ENCODE results near the gene FRMPD1.
A peak's percentile ranks its signal among the peaks of the same experiment; 100 is the strongest.

FRMPD1 gene

GRCh38 chr9:37715260-37715659, 64.5 kb downstream of the FRMPD1 start:
- H3K4me1 Mint-ChIP-seq, result no peaks in the 10 kb centered on the region
- no peak overlapping the region for H3K4me3 Mint-ChIP-seq
- no peak overlapping the region for H3K27ac Mint-ChIP-seq
- no peaks in the 10 kb centered on the region for H3K9me3 Mint-ChIP-seq
- no peaks in the 10 kb centered on the region for H3K36me3 Mint-ChIP-seq (ENCODE audit: low read depth)
- no peak for TF ChIP-seq CTCF (IDR thresholded peaks at IDR 0.05)
- peaks cover 10% of the 10 kb centered on the region for H3K27me3 Mint-ChIP-seq (ENCODE audit: low read depth, poor library complexity)
- DNase-seq, result no peak

DNA sequence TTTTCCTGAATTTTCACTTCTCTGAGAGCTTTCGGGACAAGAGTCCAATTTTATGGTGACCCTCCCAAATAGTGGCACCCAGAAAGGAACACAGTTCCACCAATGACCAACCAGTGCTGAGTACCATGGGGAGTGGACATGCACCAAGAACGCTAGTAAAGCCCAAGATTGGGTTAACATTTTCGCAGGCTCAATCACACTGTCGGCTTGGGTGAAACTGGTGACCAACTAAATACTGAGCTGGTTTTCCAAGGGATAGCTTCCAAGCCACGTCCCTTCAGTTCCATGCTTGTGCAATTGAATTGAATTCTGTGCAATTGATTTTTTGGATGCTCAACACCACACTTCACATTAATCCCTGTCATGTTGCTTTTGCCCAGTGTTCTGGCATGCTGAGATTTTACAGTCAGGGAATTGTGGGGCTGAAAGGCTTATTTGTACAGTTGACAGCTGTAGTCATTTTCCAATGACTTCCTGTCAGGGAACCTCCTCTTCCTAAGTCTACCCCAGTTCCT, 65.3 kb downstream of the FRMPD1 start:
- H3K27me3 Mint-ChIP-seq (ENCODE audit: low read depth, poor library complexity), result peaks cover 12% of the 10 kb centered on the region
- H3K27ac Mint-ChIP-seq, result peak overlapping the region; percentile 17
- no peak for TF ChIP-seq CTCF (IDR thresholded peaks at IDR 0.05)
- no peaks in the 10 kb centered on the region for H3K36me3 Mint-ChIP-seq (ENCODE audit: low read depth)
- no peaks in the 10 kb centered on the region for H3K9me3 Mint-ChIP-seq
- no peak for DNase-seq
- no peak overlapping the region for H3K4me3 Mint-ChIP-seq
- no peaks in the 10 kb centered on the region for H3K4me1 Mint-ChIP-seq

DNA sequence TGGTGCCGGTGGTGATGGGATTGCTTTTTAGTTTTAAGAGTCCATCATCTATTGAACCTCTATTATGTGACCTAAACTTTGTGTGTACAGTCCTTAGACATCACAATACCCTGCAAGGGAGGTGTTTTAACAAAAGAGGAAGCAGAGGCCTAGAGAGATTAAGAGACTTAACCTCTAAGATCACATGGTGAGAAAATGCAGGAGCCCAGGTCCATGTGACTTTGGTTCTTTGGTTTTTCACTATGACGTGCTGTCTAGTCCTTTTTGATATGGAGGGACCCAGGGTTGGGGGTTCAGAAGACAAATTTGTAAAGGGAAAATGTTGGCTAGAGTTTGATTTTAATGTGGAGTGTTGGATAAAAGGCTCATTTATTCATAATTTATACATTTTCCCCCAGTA, 68.8 kb downstream of the FRMPD1 start:
- Mint-ChIP-seq H3K4me3 (no peak overlapping the region), H3K9me3 (no peaks in the 10 kb centered on the region), H3K4me1 (no peaks in the 10 kb centered on the region), H3K27me3 (ENCODE audit: low read depth, poor library complexity) (peaks cover 11% of the 10 kb centered on the region), H3K27ac (no peak overlapping the region), H3K36me3 (ENCODE audit: low read depth) (no peaks in the 10 kb centered on the region)
- TF ChIP-seq CTCF (IDR thresholded peaks at IDR 0.05), result no peak
- no peak for DNase-seq

DNA sequence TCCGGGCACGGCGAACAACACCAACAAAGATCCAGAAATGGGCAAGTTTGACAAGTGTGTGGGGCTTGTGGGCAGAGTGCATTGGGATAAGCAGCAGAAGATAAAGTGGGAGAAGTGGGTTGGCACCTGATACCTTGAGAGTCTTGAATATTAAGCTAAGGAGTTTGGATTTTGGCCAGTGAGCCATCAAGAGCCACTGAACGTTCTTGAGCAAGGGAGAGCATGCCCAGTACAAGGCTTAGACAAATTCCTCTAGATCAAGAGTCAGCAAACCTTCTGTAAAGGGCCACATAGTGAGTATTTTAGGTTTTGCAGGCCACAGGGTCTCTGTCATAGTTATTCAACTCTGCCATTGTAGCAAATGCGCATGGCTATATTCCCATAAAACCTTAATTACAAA, 76.3 kb downstream of the FRMPD1 start:
- peaks cover 38% of the 10 kb centered on the region for H3K27me3 Mint-ChIP-seq (ENCODE audit: low read depth, poor library complexity)
- no peak for TF ChIP-seq CTCF (IDR thresholded peaks at IDR 0.05)
- DNase-seq, result no peak
- no peaks in the 10 kb centered on the region for H3K4me1 Mint-ChIP-seq
- no peak overlapping the region for H3K4me3 Mint-ChIP-seq
- no peaks in the 10 kb centered on the region for H3K9me3 Mint-ChIP-seq
- H3K27ac Mint-ChIP-seq, result no peak overlapping the region
- no peaks in the 10 kb centered on the region for H3K36me3 Mint-ChIP-seq (ENCODE audit: low read depth)

DNA sequence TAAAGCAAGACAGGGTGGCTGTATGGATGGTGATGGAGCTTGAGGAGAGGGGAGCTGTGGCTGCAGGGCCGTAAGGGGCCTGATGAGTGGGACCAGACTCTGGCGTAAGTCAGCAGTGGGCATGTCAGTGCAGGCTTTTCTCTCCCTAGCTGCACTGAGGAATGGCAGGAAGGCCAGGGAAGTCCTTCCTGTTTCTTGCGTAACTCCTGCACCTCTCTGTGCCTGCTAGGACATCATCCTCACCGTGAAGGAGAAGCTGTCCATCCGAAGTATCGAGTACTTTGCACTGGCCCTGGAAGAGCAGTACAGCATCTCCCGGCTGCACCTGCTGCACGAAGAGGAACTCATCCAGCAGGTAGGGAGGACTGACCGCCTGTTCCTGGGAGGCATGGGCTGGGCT, 78.7 kb downstream of the FRMPD1 start:
- no peak overlapping the region for H3K27ac Mint-ChIP-seq
- H3K4me3 Mint-ChIP-seq, result no peak overlapping the region
- TF ChIP-seq CTCF (IDR thresholded peaks at IDR 0.05), result no peak
- peaks cover 45% of the 10 kb centered on the region for H3K27me3 Mint-ChIP-seq (ENCODE audit: low read depth, poor library complexity)
- H3K4me1 Mint-ChIP-seq, result no peaks in the 10 kb centered on the region
- no peaks in the 10 kb centered on the region for H3K9me3 Mint-ChIP-seq
- no peaks in the 10 kb centered on the region for H3K36me3 Mint-ChIP-seq (ENCODE audit: low read depth)
- no peak for DNase-seq

GRCh38 chr9:37730256-37730655, 79.5 kb downstream of the FRMPD1 start:
- no peak overlapping the region for H3K4me3 Mint-ChIP-seq
- H3K36me3 Mint-ChIP-seq (ENCODE audit: low read depth), result no peaks in the 10 kb centered on the region
- H3K9me3 Mint-ChIP-seq, result no peaks in the 10 kb centered on the region
- no peak for DNase-seq
- no peaks in the 10 kb centered on the region for H3K4me1 Mint-ChIP-seq
- TF ChIP-seq CTCF (IDR thresholded peaks at IDR 0.05), result no peak
- no peak overlapping the region for H3K27ac Mint-ChIP-seq
- H3K27me3 Mint-ChIP-seq (ENCODE audit: low read depth, poor library complexity), result peaks cover 39% of the 10 kb centered on the region

Data from nephron progenitor cell (in vitro differentiated cells).